Right ventricle myocardium superior (tissue), 1 donor: ENCODE measurements around the gene LY6G6F. TPM values are rescaled to one million over a fixed set of nuclear protein-coding genes. Genes with fewer than 3 reads are reported as not detected.

Source experiments
- ATAC-seq: fragments of 200-7000 bp; cut with Tn5 transposase; one replicate; pipeline ENCODE4 v1.9.1; 2020; ENCODE audit warnings: mild to moderate bottlenecking; ENCODE audit not compliant: poor library complexity
- DNase-seq: peaks from one replicate; pipeline ENCODE4 v3.0.0-alpha.2; 2020
- intact Hi-C: fragments of 100-400 bp; cut with DNase I; formaldehyde crosslinking; loops from one replicate; pipeline ENCODE4 v1.11.2; 2022
- long read RNA-seq: library from polyadenylated mRNA; unstranded; transcript quantifications from one replicate; pipeline ENCODE4 v2.0.0, GENCODE V29; 2021
- total RNA-seq: library from RNA; stranded (reverse); fragmentation: NEBNext Ultra II Directional; extraction: Animal tissue kit (Norgen Biotek cat#: 25700); gene quantifications from one replicate; pipeline ENCODE4 v1.2.1, GENCODE V29; 2021
- donor health status: DM: no; HTN: yes; CAD: no; lungs with severe emphysema.

The LY6G6F gene
- not detected for total RNA-seq
- long read RNA-seq = 0 reads

- intact Hi-C loops = no loop called here
- ATAC-seq = no peak
Measured at GRCh38 chr6:31706599-31706998, at the start of gene LY6G6F. TSS of gene LY6G6F (plus strand) at chr6:31706866. CDS start at chr6:31706907, 41 bp downstream.

GRCh38 chr6:31657406-31658157, 49.1 kb upstream of the LY6G6F start:
- intact Hi-C loops = no loop called here
- DNase-seq = no peak

More at GRCh38 chr6:31706599-31706998, at the start of gene LY6G6F:
- no peak for DNase-seq

GRCh38 chr6:31658158-31658688, 48.4 kb upstream of the LY6G6F start:
- no peak for DNase-seq
- intact Hi-C loops = no loop called here
- ATAC-seq = no peak

More at GRCh38 chr6:31657406-31658157, 49.1 kb upstream of the LY6G6F start:
- no peak for ATAC-seq

GRCh38 chr6:31658983-31659648, 47.5 kb upstream of the LY6G6F start:
- intact Hi-C loops = no loop called here
- no peak for ATAC-seq
- DNase-seq = no peak

GRCh38 chr6:31659649-31660380, 46.9 kb upstream of the LY6G6F start:
- DNase-seq = no peak
- peak; percentile 2 for ATAC-seq
- intact Hi-C loops = no loop called here

GRCh38 chr6:31660381-31661261, 46.0 kb upstream of the LY6G6F start, which contains the start of gene C6orf47:
TSS of gene C6orf47 (minus strand) at chr6:31660778. CDS start at chr6:31659947, 831 bp downstream.
- intact Hi-C loops = no loop called here
- peak; percentile 82 for ATAC-seq
- DNase-seq = peak; percentile 94

GRCh38 chr6:31661262-31662123, 45.2 kb upstream of the LY6G6F start:
- intact Hi-C loops = no loop called here
- DNase-seq (no peak), ATAC-seq (no peak)

- no peak for ATAC-seq
- DNase-seq = no peak
- intact Hi-C loops = no loop called here
Measured at GRCh38 chr6:31662124-31662723, 44.4 kb upstream of the LY6G6F start.

- DNase-seq (no peak), ATAC-seq (no peak)
- intact Hi-C loops = no loop called here
Measured at GRCh38 chr6:31663126-31663960, 43.3 kb upstream of the LY6G6F start.

- ATAC-seq (no peak), DNase-seq (no peak)
- intact Hi-C loops = no loop called here
Measured at GRCh38 chr6:31663961-31664789, 42.5 kb upstream of the LY6G6F start.

- peak; percentile 77 for ATAC-seq
- DNase-seq = peak; percentile 95
- intact Hi-C loops = no loop called here
Measured at GRCh38 chr6:31664790-31665500, 41.7 kb upstream of the LY6G6F start, which contains the start of gene GPANK1. TSS of gene GPANK1 (minus strand) at chr6:31664997. CDS start at chr6:31664478, 519 bp downstream.

- intact Hi-C loops = no loop called here
- peak; percentile 91 for ATAC-seq
- peak; percentile 99 for DNase-seq
Measured at GRCh38 chr6:31665501-31666336, 40.9 kb upstream of the LY6G6F start, which contains the start of gene CSNK2B. TSS of gene CSNK2B (plus strand) at chr6:31666080. CDS start at chr6:31666832, 752 bp downstream.

- DNase-seq = no peak
- ATAC-seq = no peak
- intact Hi-C loops = no loop called here
Measured at GRCh38 chr6:31666337-31666965, 40.2 kb upstream of the LY6G6F start.
